Esophagus squamous epithelium (tissue), 4 donors: ENCODE results near the gene FN1.

Experiments
- POLR2A ChIP-seq, 4 donors: fragments of 450-650 bp; IDR thresholded peaks; one replicate each; pipeline ENCODE4 v1.6.1; 2017; ENCODE audit warnings: antibody characterized with exemption in 4 of 4, mild to moderate bottlenecking in 4 of 4, moderate library complexity in 3 of 4
- TF ChIP-seq, protein P1 (sequence below), 6 experiments: fragments of 450-650 bp in 4 of 6; fragments of 200-600 bp in 2 of 6; sonication (generic) in 2 of 6; IDR thresholded peaks; one replicate each; pipeline ENCODE4 v1.5.1; 2016 to 2019; ENCODE audit warnings: antibody characterized with exemption in 6 of 6, mild to moderate bottlenecking in 4 of 6, moderate library complexity in 4 of 6

DNA sequence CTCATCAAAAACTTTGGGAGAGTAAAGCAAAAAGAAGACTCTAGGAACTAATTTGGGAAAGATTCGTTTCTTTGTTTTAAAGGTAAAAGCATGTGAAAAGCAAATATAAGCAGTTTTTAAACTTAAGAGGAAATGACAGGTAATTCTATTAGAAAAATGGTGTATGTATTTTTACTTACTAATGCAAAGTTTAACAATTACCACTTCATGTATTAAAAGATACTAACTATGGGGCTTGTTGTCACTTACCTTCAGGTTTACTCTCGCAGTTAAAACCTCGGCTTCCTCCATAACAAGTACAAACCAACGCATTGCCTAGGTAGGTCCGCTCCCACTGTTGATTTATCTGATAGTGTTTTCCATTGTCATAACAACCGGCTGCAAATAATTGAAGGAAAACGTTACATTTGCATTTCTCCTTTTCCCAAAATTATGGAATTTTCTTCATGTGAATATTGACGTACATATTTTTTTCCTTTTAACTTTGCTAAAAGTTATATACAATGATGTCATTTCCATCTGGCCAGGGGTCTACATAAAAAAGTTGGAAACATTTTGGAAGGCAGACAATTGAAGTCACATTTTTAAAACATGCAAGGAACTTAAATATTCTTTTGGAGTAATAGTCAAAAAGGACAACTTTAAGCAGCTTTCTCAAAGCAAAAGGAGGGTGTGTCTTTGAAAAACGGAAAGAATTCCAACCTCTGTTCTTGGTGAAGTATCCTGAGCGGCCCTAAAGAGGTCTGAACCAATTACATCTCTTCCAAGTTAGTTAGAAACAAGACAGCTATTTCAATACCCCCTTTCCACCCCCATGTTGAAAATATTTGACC, 1.2 kb downstream of the FN1 start:
- no peak for TF ChIP-seq POLR2A (IDR thresholded peaks at IDR 0.05)
- TF ChIP-seq, protein P1, sequence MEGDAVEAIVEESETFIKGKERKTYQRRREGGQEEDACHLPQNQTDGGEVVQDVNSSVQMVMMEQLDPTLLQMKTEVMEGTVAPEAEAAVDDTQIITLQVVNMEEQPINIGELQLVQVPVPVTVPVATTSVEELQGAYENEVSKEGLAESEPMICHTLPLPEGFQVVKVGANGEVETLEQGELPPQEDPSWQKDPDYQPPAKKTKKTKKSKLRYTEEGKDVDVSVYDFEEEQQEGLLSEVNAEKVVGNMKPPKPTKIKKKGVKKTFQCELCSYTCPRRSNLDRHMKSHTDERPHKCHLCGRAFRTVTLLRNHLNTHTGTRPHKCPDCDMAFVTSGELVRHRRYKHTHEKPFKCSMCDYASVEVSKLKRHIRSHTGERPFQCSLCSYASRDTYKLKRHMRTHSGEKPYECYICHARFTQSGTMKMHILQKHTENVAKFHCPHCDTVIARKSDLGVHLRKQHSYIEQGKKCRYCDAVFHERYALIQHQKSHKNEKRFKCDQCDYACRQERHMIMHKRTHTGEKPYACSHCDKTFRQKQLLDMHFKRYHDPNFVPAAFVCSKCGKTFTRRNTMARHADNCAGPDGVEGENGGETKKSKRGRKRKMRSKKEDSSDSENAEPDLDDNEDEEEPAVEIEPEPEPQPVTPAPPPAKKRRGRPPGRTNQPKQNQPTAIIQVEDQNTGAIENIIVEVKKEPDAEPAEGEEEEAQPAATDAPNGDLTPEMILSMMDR (IDR thresholded peaks at IDR 0.05), result no peak
